ENCODE results near the gene ZNF501. TPM values are rescaled to one million over a fixed set of nuclear protein-coding genes. Genes with fewer than 3 reads are reported as not detected.

ZNF501 gene
- total and polyA plus RNA-seq, 2 of the 13 experiments (the other 11 are each of a cell fraction or from before 2014, with no cell fraction given): 2.4 to 2.8 TPM

DNA sequence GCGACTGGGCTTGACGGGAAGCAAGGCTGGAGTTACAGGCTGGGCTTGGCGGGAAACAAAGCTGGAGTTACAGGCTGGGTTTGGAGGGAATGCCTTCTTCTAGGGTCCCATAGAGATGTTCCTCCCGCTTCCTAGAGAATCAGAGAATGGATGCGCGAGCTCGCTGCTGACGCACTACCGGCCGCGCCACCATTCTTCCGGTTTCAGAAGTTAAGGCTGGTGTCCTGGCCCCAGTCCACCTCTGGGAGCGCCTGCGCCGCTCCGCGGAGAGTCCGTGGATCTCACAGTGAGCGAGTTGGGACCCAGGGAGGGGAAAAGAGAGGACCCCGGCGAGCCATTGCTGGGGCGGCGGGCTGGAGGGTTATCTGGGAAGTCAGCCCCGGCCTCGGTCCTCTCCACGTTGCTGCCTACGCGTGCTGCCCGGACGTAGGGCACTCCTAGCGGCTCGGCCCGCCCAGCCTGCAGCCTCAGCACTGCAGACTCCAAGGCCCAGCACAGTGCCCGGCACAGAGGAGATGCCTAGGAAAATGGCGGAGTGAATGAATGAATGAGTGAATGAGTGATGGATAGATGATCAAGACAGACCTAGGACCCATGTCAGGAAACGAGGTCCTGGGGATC lies 16.9 kb upstream of the ZNF501 start, which contains the start of gene ZNF502:
Gene ZNF502 (plus strand): TSS at position 206 of the 621 bp plus-strand sequence. CDS start 7,602 bp downstream, outside the sequence.
- ATAC-seq: no peak
- POLR2A ChIA-PET: no interaction called here
- 53% methylated on average over 23 of the region's 36 CpGs for WGBS (ENCODE audit: low lambda C conversion rate)
- Histone ChIP-seq H3K9me3 (ENCODE audit: low read length) (peaks cover 42% of the 10 kb centered on the region), H3K4me1 (ENCODE audit: insufficient read depth, low read length) (no peaks in the 10 kb centered on the region), H3K4me3 (replicated peaks in 1 of 3; ENCODE audit: insufficient read depth in 1 of 3, low read depth in 2 of 3, low read length in 3 of 3) (no peak within 1 kb of the TSS), H3K79me2 (ENCODE audit: insufficient read depth, low read length) (no peaks in the 10 kb centered on the region), H2AFZ (ENCODE audit: low read length) (no peak within 1 kb of the TSS), H3K4me2 (ENCODE audit: low read depth, low read length) (no peak within 1 kb of the TSS), H3K9ac (ENCODE audit: insufficient read depth, low read depth, low read length) (no peak within 1 kb of the TSS), H4K20me1 (ENCODE audit: insufficient read depth, low read length) (no peaks in the 10 kb centered on the region), H3K36me3 (replicated peaks in 1 of 2; ENCODE audit: control insufficient read depth in 1 of 2, insufficient read depth in 2 of 2, low read length in 2 of 2) (no peaks in the 10 kb centered on the region), H3K27me3 (ENCODE audit: control insufficient read depth in 1 of 2, insufficient read depth in 2 of 2, low read length in 2 of 2) (no peaks in the 10 kb centered on the region), H3K27ac (ENCODE audit: extremely low read length, insufficient read depth, low read length) (no peak within 1 kb of the TSS)
- intact Hi-C loops (cut with micrococcal nuclease; ENCODE audit: unreplicated experiment) (no loop called here), in situ Hi-C loops (cut with HindIII; ENCODE audit: extremely low pct_ligation_motif_present, low pct_unique_long_range_greater_than_20kb) (no loop called here)
- no peak for FAIRE-seq
- BruUV-seq (replicated peaks): no TSS peak
- no peak for DNase-seq (ENCODE audit: low spot score)
- CTCF ChIA-PET (ENCODE audit: low intra/inter-chr PET ratio, low total read pairs): no interaction called here
- no peak for TF ChIP-seq MTA1 (CRISPR knock-in tag; IDR thresholded peaks at IDR 0.05; ENCODE audit: borderline replicate concordance)
- TF ChIP-seq ZSCAN31 (CRISPR knock-in tag; IDR thresholded peaks at IDR 0.05; ENCODE audit: low read depth): no peak
- no peak for TF ChIP-seq ZNF781 (CRISPR knock-in tag; IDR thresholded peaks at IDR 0.05; ENCODE audit: borderline replicate concordance, not compliant biosample characterization)
- no peak for TF ChIP-seq KIAA2018 (CRISPR knock-in tag; IDR thresholded peaks at IDR 0.05; ENCODE audit: borderline replicate concordance)
- no peak for TF ChIP-seq ZFP1 (CRISPR knock-in tag; IDR thresholded peaks at IDR 0.05)
- TF ChIP-seq SALL1 (CRISPR knock-in tag; IDR thresholded peaks at IDR 0.05): no peak
- no peak for TF ChIP-seq HOMEZ (CRISPR knock-in tag; IDR thresholded peaks at IDR 0.05; ENCODE audit: low read depth)
- TF ChIP-seq RFX3 (CRISPR knock-in tag; IDR thresholded peaks at IDR 0.05): no peak
- no peak for TF ChIP-seq CENPT (CRISPR knock-in tag; IDR thresholded peaks at IDR 0.05; ENCODE audit: low read depth)
- no peak for TF ChIP-seq GZF1 (CRISPR knock-in tag; IDR thresholded peaks at IDR 0.05)
- no peak for TF ChIP-seq ZNF678 (CRISPR knock-in tag; IDR thresholded peaks at IDR 0.05)
- TF ChIP-seq RBM39 (IDR thresholded peaks at IDR 0.05; ENCODE audit: low read depth, low read length, poor library complexity, severe bottlenecking): no peak

Data from HepG2 (cell line).